NK-92 (cell line): ENCODE data around the gene SUPT4H1.

ENCODE experiments used
- DNase-seq: peaks from one replicate; lab custom pipeline; 2025; ENCODE audit not compliant: unreplicated experiment; lab: John Stamatoyannopoulos, UW

Gene SUPT4H1

GRCh38 chr17:58381124-58382035 is 29.4 kb upstream of the SUPT4H1 start:
- no peak for DNase-seq

GRCh38 chr17:58380207-58381123 is 28.5 kb upstream of the SUPT4H1 start:
- DNase-seq, result no peak

- DNase-seq, result no peak
These were observed 27.5 kb upstream of the SUPT4H1 start for GRCh38 chr17:58379511-58379824.

GRCh38 chr17:58378733-58379510 is 26.9 kb upstream of the SUPT4H1 start:
- no peak for DNase-seq

- no peak for DNase-seq
These were observed 25.7 kb upstream of the SUPT4H1 start for GRCh38 chr17:58377661-58378060.

GRCh38 chr17:58377093-58377601 is 25.1 kb upstream of the SUPT4H1 start:
- no peak for DNase-seq

- DNase-seq, result no peak
These were observed 24.5 kb upstream of the SUPT4H1 start for GRCh38 chr17:58376472-58377000.

- no peak for DNase-seq
These were observed 23.8 kb upstream of the SUPT4H1 start for GRCh38 chr17:58375811-58376210.

- no peak for DNase-seq
These were observed 23.3 kb upstream of the SUPT4H1 start for GRCh38 chr17:58375256-58375655.

GRCh38 chr17:58373923-58374322 is 21.9 kb upstream of the SUPT4H1 start:
- DNase-seq, result no peak

GRCh38 chr17:58373003-58373402 is 21.0 kb upstream of the SUPT4H1 start:
- DNase-seq, result no peak

- DNase-seq, result no peak
These were observed 19.4 kb upstream of the SUPT4H1 start for GRCh38 chr17:58371300-58371950.

- DNase-seq, result no peak
These were observed 18.7 kb upstream of the SUPT4H1 start for GRCh38 chr17:58370716-58371115.

GRCh38 chr17:58370309-58370708 is 18.3 kb upstream of the SUPT4H1 start:
- no peak for DNase-seq

- DNase-seq, result no peak
These were observed 17.4 kb upstream of the SUPT4H1 start for GRCh38 chr17:58369214-58370031.

GRCh38 chr17:58368860-58369213 is 16.8 kb upstream of the SUPT4H1 start:
- DNase-seq, result no peak

- DNase-seq, result no peak
These were observed 15.5 kb upstream of the SUPT4H1 start for GRCh38 chr17:58367461-58367860.

GRCh38 chr17:58365980-58366595 is 14.1 kb upstream of the SUPT4H1 start:
- no peak for DNase-seq
